Measurements from ENCODE around the gene TRIM37. TPM values are rescaled to one million over a fixed set of nuclear protein-coding genes. Genes with fewer than 3 reads are reported as not detected.
"Not testable (repeated sequence)": the region's sequence is repeated elsewhere in the genome, so short reads cannot be mapped to it uniquely, and the experiment has no call there.

The TRIM37 gene
- polyA plus RNA-seq, 1 donor from 2014 or later, result 7.9 TPM

- H3K36me3 Mint-ChIP-seq, result peaks cover 5% of the 10 kb centered on the region
- H3K27me3 Mint-ChIP-seq, result no peaks in the 10 kb centered on the region
- no peak overlapping the region for H3K27ac Mint-ChIP-seq
- no peaks in the 10 kb centered on the region for H3K9me3 Mint-ChIP-seq
- H3K4me1 Mint-ChIP-seq, result peaks cover 0 to 7% (median 5%) of the 10 kb centered on the region in 3 donors
- H3K4me3 Mint-ChIP-seq, result peak overlapping the region in 1 of 4 donors; percentile 55
Measured at GRCh38 chr17:59093145-59093701, 13.5 kb downstream of the TRIM37 start.

GRCh38 chr17:59090593-59090992, 16.1 kb downstream of the TRIM37 start:
- H3K27ac Mint-ChIP-seq, H3K27me3 Mint-ChIP-seq, H3K4me1 Mint-ChIP-seq, H3K4me3 Mint-ChIP-seq, H3K36me3 Mint-ChIP-seq, H3K9me3 Mint-ChIP-seq: not testable (repeated sequence)

- no peak overlapping the region for H3K27ac Mint-ChIP-seq
- H3K27me3 Mint-ChIP-seq, result no peaks in the 10 kb centered on the region
Measured at GRCh38 chr17:59084154-59084553, 22.5 kb downstream of the TRIM37 start.

GRCh38 chr17:59074494-59074893, 32.2 kb downstream of the TRIM37 start:
- H3K27ac Mint-ChIP-seq, result no peak overlapping the region
- H3K4me1 Mint-ChIP-seq, result peaks cover 0 to 1% (median 0%) of the 10 kb centered on the region in 3 donors
- no peaks in the 10 kb centered on the region for H3K27me3 Mint-ChIP-seq
- H3K4me3 Mint-ChIP-seq, result no peak overlapping the region
- H3K9me3 Mint-ChIP-seq, result peaks cover 0 to 4% (median 0%) of the 10 kb centered on the region in 3 donors
- H3K36me3 Mint-ChIP-seq, result peaks cover 17% of the 10 kb centered on the region

More at GRCh38 chr17:59084154-59084553, 22.5 kb downstream of the TRIM37 start:
- H3K9me3 Mint-ChIP-seq, result no peaks in the 10 kb centered on the region
- H3K4me1 Mint-ChIP-seq, result no peaks in the 10 kb centered on the region
- no peak overlapping the region for H3K4me3 Mint-ChIP-seq
- H3K36me3 Mint-ChIP-seq, result peaks cover 5% of the 10 kb centered on the region

- Mint-ChIP-seq H3K9me3 (peaks cover 0 to 4% (median 0%) of the 10 kb centered on the region in 3 donors), H3K4me1 (peaks cover 0 to 1% (median 0%) of the 10 kb centered on the region in 3 donors), H3K4me3 (no peak overlapping the region), H3K27ac (no peak overlapping the region), H3K27me3 (no peaks in the 10 kb centered on the region), H3K36me3 (peaks cover 15% of the 10 kb centered on the region)
Measured at GRCh38 chr17:59073972-59074371, 32.7 kb downstream of the TRIM37 start.

GRCh38 chr17:59069856-59070255, 36.8 kb downstream of the TRIM37 start:
- Mint-ChIP-seq H3K4me3 (no peak overlapping the region), H3K27ac (no peak overlapping the region), H3K4me1 (peaks cover 0 to 1% (median 0%) of the 10 kb centered on the region in 3 donors), H3K27me3 (no peaks in the 10 kb centered on the region), H3K9me3 (peaks cover 0 to 4% (median 0%) of the 10 kb centered on the region in 3 donors), H3K36me3 (peaks cover 14% of the 10 kb centered on the region)

- Mint-ChIP-seq H3K9me3 (peaks cover 0 to 4% (median 0%) of the 10 kb centered on the region in 3 donors), H3K4me1 (peaks cover 0 to 1% (median 0%) of the 10 kb centered on the region in 3 donors), H3K4me3 (no peak overlapping the region), H3K27ac (no peak overlapping the region), H3K27me3 (no peaks in the 10 kb centered on the region), H3K36me3 (peaks cover 15% of the 10 kb centered on the region)
Measured at GRCh38 chr17:59067756-59068155, 38.9 kb downstream of the TRIM37 start.

- Mint-ChIP-seq H3K9me3 (peaks cover 0 to 4% (median 0%) of the 10 kb centered on the region in 3 donors), H3K27ac (no peak overlapping the region), H3K36me3 (peaks cover 15% of the 10 kb centered on the region), H3K4me1 (peaks cover 0 to 1% (median 0%) of the 10 kb centered on the region in 3 donors), H3K4me3 (no peak overlapping the region), H3K27me3 (no peaks in the 10 kb centered on the region)
Measured at GRCh38 chr17:59067340-59067739, 39.3 kb downstream of the TRIM37 start.

- Mint-ChIP-seq H3K36me3 (peaks cover 7% of the 10 kb centered on the region), H3K27me3 (no peaks in the 10 kb centered on the region), H3K27ac (peak overlapping the region in 1 of 3 donors; percentile 9), H3K4me3 (no peak overlapping the region), H3K4me1 (peaks cover 0 to 1% (median 0%) of the 10 kb centered on the region in 3 donors), H3K9me3 (no peaks in the 10 kb centered on the region)
Measured at GRCh38 chr17:59062509-59062908, 44.2 kb downstream of the TRIM37 start.

GRCh38 chr17:59056857-59057256, 49.8 kb downstream of the TRIM37 start:
- Mint-ChIP-seq H3K4me1 (no peaks in the 10 kb centered on the region), H3K4me3 (no peak overlapping the region), H3K27me3 (no peaks in the 10 kb centered on the region), H3K36me3 (peaks cover 6% of the 10 kb centered on the region), H3K27ac (no peak overlapping the region), H3K9me3 (no peaks in the 10 kb centered on the region)

GRCh38 chr17:59049798-59050197, 56.9 kb downstream of the TRIM37 start:
- no peak overlapping the region for H3K4me3 Mint-ChIP-seq
- no peak overlapping the region for H3K27ac Mint-ChIP-seq
- peaks cover 12% of the 10 kb centered on the region for H3K36me3 Mint-ChIP-seq
- H3K9me3 Mint-ChIP-seq, result no peaks in the 10 kb centered on the region
- no peaks in the 10 kb centered on the region for H3K27me3 Mint-ChIP-seq
- no peaks in the 10 kb centered on the region for H3K4me1 Mint-ChIP-seq

- no peaks in the 10 kb centered on the region for H3K9me3 Mint-ChIP-seq
- no peaks in the 10 kb centered on the region for H3K4me1 Mint-ChIP-seq
- H3K4me3 Mint-ChIP-seq, result no peak overlapping the region
- no peak overlapping the region for H3K27ac Mint-ChIP-seq
- H3K36me3 Mint-ChIP-seq, result peaks cover 12% of the 10 kb centered on the region
- H3K27me3 Mint-ChIP-seq, result no peaks in the 10 kb centered on the region
Measured at GRCh38 chr17:59047616-59048015, 59.1 kb downstream of the TRIM37 start.

- Mint-ChIP-seq H3K4me3 (no peak overlapping the region), H3K9me3 (no peaks in the 10 kb centered on the region), H3K4me1 (no peaks in the 10 kb centered on the region), H3K27me3 (no peaks in the 10 kb centered on the region), H3K36me3 (peaks cover 10% of the 10 kb centered on the region), H3K27ac (no peak overlapping the region)
Measured at GRCh38 chr17:59046192-59046591, 60.5 kb downstream of the TRIM37 start.

- Mint-ChIP-seq H3K4me1 (no peaks in the 10 kb centered on the region), H3K27me3 (no peaks in the 10 kb centered on the region), H3K36me3 (peaks cover 2% of the 10 kb centered on the region)
Measured at GRCh38 chr17:59038734-59039133, 67.9 kb downstream of the TRIM37 start.

GRCh38 chr17:59037960-59038359, 68.7 kb downstream of the TRIM37 start:
- H3K4me3 Mint-ChIP-seq, result no peak overlapping the region
- no peaks in the 10 kb centered on the region for H3K4me1 Mint-ChIP-seq
- no peak overlapping the region for H3K27ac Mint-ChIP-seq
- no peaks in the 10 kb centered on the region for H3K27me3 Mint-ChIP-seq
- peaks cover 2% of the 10 kb centered on the region for H3K36me3 Mint-ChIP-seq
- H3K9me3 Mint-ChIP-seq, result no peaks in the 10 kb centered on the region

More at GRCh38 chr17:59038734-59039133, 67.9 kb downstream of the TRIM37 start:
- H3K27ac Mint-ChIP-seq, result no peak overlapping the region
- no peaks in the 10 kb centered on the region for H3K9me3 Mint-ChIP-seq
- H3K4me3 Mint-ChIP-seq, result no peak overlapping the region

GRCh38 chr17:59030811-59031210, 75.9 kb downstream of the TRIM37 start:
- no peak overlapping the region for H3K27ac Mint-ChIP-seq
- H3K36me3 Mint-ChIP-seq, result no peaks in the 10 kb centered on the region
- H3K27me3 Mint-ChIP-seq, result no peaks in the 10 kb centered on the region
- peaks cover 3 to 8% (median 7%) of the 10 kb centered on the region in 3 donors for H3K4me1 Mint-ChIP-seq
- no peaks in the 10 kb centered on the region for H3K9me3 Mint-ChIP-seq
- H3K4me3 Mint-ChIP-seq, result no peak overlapping the region

Measured in IgD-negative memory B cell (primary cell).